PC-3 (cell line): Measurements from ENCODE around the gene NCOA7. TPM values are rescaled to one million over a fixed set of nuclear protein-coding genes. Genes with fewer than 3 reads are reported as not detected.

ENCODE experiments used
- ATAC-seq: fragments of 200-7000 bp; cut with Tn5 transposase; 2 replicates; pipeline ENCODE4 v1.9.1; 2020; ENCODE audit warnings: mild to moderate bottlenecking, moderate library complexity
- BruUV-seq: library from RNA; stranded (reverse); fragments of 400-500 nt; replicated peaks from 2 replicates; lab custom pipeline; 2021; lab: Mats Ljungman, UMichigan
- CTCF ChIA-PET: fragments of 300-600 bp; sonication (Branson Sonifier 250); formaldehyde crosslinking; loops from one replicate; lab custom pipeline; 2022; ENCODE audit warnings: antibody characterized with exemption; lab: Charles Lee
- POLR2A ChIA-PET: fragments of 300-600 bp; sonication (Branson Sonifier 250); formaldehyde crosslinking; loops from one replicate; lab custom pipeline; 2022; ENCODE audit warnings: antibody characterized with exemption; ENCODE audit not compliant: unreplicated experiment; lab: Charles Lee
- DNase-seq: peaks from one replicate; pipeline ENCODE4 v3.0.0-alpha.2; 2015
- H2AFZ ChIP-seq: fragments of 300-600 bp; sonication (generic); 2 replicates; pipeline ENCODE4 v1.6.0; 2016; ENCODE audit warnings: antibody characterized with exemption, low read length
- H3F3A ChIP-seq: fragments of 300-600 bp; sonication (generic); one replicate; pipeline ENCODE4 v1.6.0; 2017; ENCODE audit warnings: antibody characterized with exemption, low read length, control low read depth, mild to moderate bottlenecking; ENCODE audit not compliant: unreplicated experiment
- H3K27ac ChIP-seq: fragments of 300-600 bp; sonication (generic); 2 replicates; pipeline ENCODE4 v1.5.1; 2016; ENCODE audit warnings: mild to moderate bottlenecking, low read length
- H3K27me3 ChIP-seq: fragments of 300-600 bp; sonication (generic); 2 replicates; pipeline ENCODE4 v1.6.1; 2016; ENCODE audit warnings: low read length, mixed read lengths
- H3K36me3 ChIP-seq: fragments of 300-600 bp; sonication (generic); 2 replicates; pipeline ENCODE4 v1.6.1; 2016; ENCODE audit warnings: low read depth, mixed run types, low read length, mixed read lengths
- H3K4me1 ChIP-seq: fragments of 300-600 bp; sonication (generic); 2 replicates; pipeline ENCODE4 v1.5.1; 2016; ENCODE audit warnings: low read length; ENCODE audit not compliant: insufficient read depth
- H3K4me2 ChIP-seq: fragments of 300-600 bp; sonication (generic); 2 replicates; pipeline ENCODE4 v1.6.0; 2016; ENCODE audit warnings: low read length
- H3K4me3 ChIP-seq: fragments of 300-600 bp; sonication (generic); 2 replicates; pipeline ENCODE4 v1.5.1; 2016; ENCODE audit warnings: mild to moderate bottlenecking, low read length, mixed read lengths
- H3K79me2 ChIP-seq: fragments of 300-600 bp; sonication (generic); 2 replicates; pipeline ENCODE4 v1.6.1; 2017; ENCODE audit warnings: low read length, mixed read lengths
- H3K9ac ChIP-seq: fragments of 300-600 bp; sonication (generic); 2 replicates; pipeline ENCODE4 v1.6.0; 2016; ENCODE audit warnings: mild to moderate bottlenecking, low read length
- H3K9me2 ChIP-seq: fragments of 300-600 bp; sonication (generic); replicated peaks from 2 replicates; pipeline ENCODE4 v1.6.1; 2016; ENCODE audit warnings: mixed run types, low read length, mixed read lengths
- H3K9me3 ChIP-seq: fragments of 300-600 bp; sonication (generic); 2 replicates; pipeline ENCODE4 v1.6.1; 2016; ENCODE audit warnings: low read length, mixed read lengths
- H4K20me1 ChIP-seq: fragments of 300-600 bp; sonication (generic); 2 replicates; pipeline ENCODE4 v1.6.1; 2016; ENCODE audit warnings: low read length, mixed read lengths
- EZH2 ChIP-seq: fragments of 300-600 bp; sonication (generic); IDR thresholded peaks from one replicate; pipeline ENCODE4 v1.6.1; 2017; ENCODE audit warnings: antibody characterized with exemption, mild to moderate bottlenecking, low read length; ENCODE audit not compliant: unreplicated experiment
- EZH2phosphoT487 ChIP-seq: fragments of 300-600 bp; sonication (generic); IDR thresholded peaks from 2 replicates; pipeline ENCODE4 v1.6.1; 2018; ENCODE audit warnings: mild to moderate bottlenecking, antibody characterized with exemption, low read length, borderline replicate concordance
- intact Hi-C: fragments of 100-400 bp; cut with micrococcal nuclease; formaldehyde crosslinking; loops from 2 replicates; pipeline ENCODE4 v1.9.0; 2023
- total RNA-seq: library from RNA; depleted of rRNA; stranded (reverse); fragments of >200 nt; gene quantifications from 2 replicates; pipeline ENCODE4 v1.2.3, GENCODE V29; 2014
- TF ChIP-seq, protein P1 (sequence below): fragments of 300-600 bp; sonication (generic); conservative IDR thresholded peaks from 2 replicates; pipeline ENCODE4 v1.5.1; 2017; ENCODE audit warnings: antibody characterized with exemption, low read depth, mild to moderate bottlenecking, low read length

NCOA7 gene
- total RNA-seq, 1 experiment from 2014 or later: 13.4 TPM

DNA sequence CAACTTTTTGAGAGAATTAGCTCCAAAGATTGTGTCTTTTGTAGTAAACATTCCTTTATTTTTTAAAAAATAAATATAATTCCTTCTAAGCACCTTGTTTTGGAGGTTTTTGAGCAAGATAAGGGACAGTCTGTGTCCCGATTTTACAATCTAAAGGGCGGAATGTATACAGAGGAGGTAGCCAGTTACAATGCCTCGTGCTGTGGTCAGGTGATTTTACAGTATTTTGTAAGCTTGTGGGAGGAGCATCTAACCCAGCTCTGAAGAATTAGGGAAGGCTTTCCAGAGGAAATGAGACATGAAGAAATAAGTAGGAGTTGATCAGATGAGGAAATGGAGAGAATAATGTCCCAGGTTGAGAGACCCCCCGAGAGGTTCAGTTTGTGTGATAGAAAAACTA, 167.1 kb downstream of the NCOA7 start:
- H3K9me2 ChIP-seq: no peaks in the 10 kb centered on the region
- no peaks in the 10 kb centered on the region for H3K9me3 ChIP-seq
- TSS peak; percentile 42 for BruUV-seq
- peaks cover 19% of the 10 kb centered on the region for H3K79me2 ChIP-seq
- H3K9ac ChIP-seq: peak overlapping the region; percentile 93
- ATAC-seq: peak; percentile 54
- H2AFZ ChIP-seq: peak overlapping the region; percentile 99
- H3K4me2 ChIP-seq: peak overlapping the region; percentile 84
- CTCF ChIA-PET: no interaction called here
- H3K27ac ChIP-seq: no peak overlapping the region
- no peaks in the 10 kb centered on the region for H3K27me3 ChIP-seq
- intact Hi-C loops: loop anchor here (1.0 to 5.0 kb wide), 2 partner anchors 16 to 86 kb away; no protein-coding TSS in a partner anchor
- no peaks in the 10 kb centered on the region for H3K36me3 ChIP-seq
- H3K4me3 ChIP-seq: peak overlapping the region; percentile 98
- H3K4me1 ChIP-seq: peaks cover 10% of the 10 kb centered on the region; the same call in 1 of the 2 replicates
- POLR2A ChIA-PET: interaction anchor here (0.6 kb wide), 1 partner anchor 1138 kb away, joined by 4 read pairs; no protein-coding TSS in a partner anchor
- H4K20me1 ChIP-seq: no peaks in the 10 kb centered on the region
- TF ChIP-seq, protein P1, sequence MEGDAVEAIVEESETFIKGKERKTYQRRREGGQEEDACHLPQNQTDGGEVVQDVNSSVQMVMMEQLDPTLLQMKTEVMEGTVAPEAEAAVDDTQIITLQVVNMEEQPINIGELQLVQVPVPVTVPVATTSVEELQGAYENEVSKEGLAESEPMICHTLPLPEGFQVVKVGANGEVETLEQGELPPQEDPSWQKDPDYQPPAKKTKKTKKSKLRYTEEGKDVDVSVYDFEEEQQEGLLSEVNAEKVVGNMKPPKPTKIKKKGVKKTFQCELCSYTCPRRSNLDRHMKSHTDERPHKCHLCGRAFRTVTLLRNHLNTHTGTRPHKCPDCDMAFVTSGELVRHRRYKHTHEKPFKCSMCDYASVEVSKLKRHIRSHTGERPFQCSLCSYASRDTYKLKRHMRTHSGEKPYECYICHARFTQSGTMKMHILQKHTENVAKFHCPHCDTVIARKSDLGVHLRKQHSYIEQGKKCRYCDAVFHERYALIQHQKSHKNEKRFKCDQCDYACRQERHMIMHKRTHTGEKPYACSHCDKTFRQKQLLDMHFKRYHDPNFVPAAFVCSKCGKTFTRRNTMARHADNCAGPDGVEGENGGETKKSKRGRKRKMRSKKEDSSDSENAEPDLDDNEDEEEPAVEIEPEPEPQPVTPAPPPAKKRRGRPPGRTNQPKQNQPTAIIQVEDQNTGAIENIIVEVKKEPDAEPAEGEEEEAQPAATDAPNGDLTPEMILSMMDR: no peak
- TF ChIP-seq EZH2phosphoT487 (no peak), EZH2 (no peak)
- H3F3A ChIP-seq: no peaks in the 10 kb centered on the region
- DNase-seq: peak; percentile 58

DNA sequence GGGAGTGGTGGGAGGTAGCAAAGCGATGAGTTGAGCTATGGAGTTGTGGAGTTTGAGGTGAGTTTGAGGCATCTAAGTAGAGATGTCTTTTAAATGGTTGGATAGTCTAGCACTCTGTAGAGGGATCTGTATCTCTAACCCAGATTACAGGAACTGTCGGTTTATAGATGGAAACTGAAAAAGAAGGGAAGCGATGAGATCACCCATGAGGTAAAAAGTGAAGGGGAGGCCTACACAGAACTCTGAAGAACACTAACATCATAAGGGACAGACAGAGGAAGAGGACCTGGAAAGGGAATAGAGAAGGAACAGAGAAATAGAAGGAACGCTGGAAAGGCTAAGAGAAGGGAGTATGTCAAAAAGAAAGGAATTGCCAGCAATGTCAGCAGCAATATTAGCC, 168.3 kb downstream of the NCOA7 start:
- intact Hi-C loops: loop anchor here (5.0 kb wide), 1 partner anchor 87 kb away; no protein-coding TSS in a partner anchor
- Histone ChIP-seq H3F3A (no peaks in the 10 kb centered on the region), H3K79me2 (peaks cover 19% of the 10 kb centered on the region), H3K4me1 (peaks cover 10% of the 10 kb centered on the region; the same call in 1 of the 2 replicates), H3K9ac (no peak overlapping the region), H3K4me2 (no peak overlapping the region), H4K20me1 (no peaks in the 10 kb centered on the region), H3K27me3 (no peaks in the 10 kb centered on the region), H3K36me3 (no peaks in the 10 kb centered on the region), H2AFZ (no peak overlapping the region), H3K27ac (no peak overlapping the region), H3K9me2 (no peaks in the 10 kb centered on the region), H3K4me3 (no peak overlapping the region), H3K9me3 (no peaks in the 10 kb centered on the region)
- ATAC-seq (no peak), DNase-seq (no peak)
- TF ChIP-seq EZH2phosphoT487 (no peak), EZH2 (no peak)
- TF ChIP-seq, protein P1: no peak
- ChIA-PET POLR2A (no interaction called here), CTCF (interaction anchor here (0.8 kb wide), 1 partner anchor 206 kb away, joined by 3 read pairs; no protein-coding TSS in a partner anchor)
- BruUV-seq: no TSS peak

DNA sequence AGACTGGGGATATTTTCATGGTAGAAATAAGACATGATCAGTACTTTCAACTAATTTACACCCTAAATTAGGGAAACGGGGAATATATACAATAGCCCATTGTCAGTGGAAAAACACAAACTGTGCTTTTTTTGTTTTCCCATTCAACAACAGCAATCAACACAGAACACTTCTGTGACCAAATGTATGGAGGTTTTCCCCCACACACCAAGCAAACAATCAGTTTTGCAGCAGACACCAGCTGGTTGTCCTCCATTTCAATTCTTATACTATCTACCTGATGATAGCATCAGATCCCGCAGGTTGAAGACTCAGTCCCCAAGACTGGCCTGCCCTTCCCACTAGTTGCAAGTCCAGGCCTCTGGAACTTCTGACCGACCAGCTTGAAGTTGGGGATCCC, 170.4 kb downstream of the NCOA7 start:
- POLR2A ChIA-PET: no interaction called here
- Histone ChIP-seq H3F3A (no peaks in the 10 kb centered on the region), H3K4me3 (no peak overlapping the region), H3K27me3 (no peaks in the 10 kb centered on the region), H3K9ac (no peak overlapping the region), H3K36me3 (no peaks in the 10 kb centered on the region), H2AFZ (no peak overlapping the region), H3K9me3 (no peaks in the 10 kb centered on the region), H4K20me1 (no peaks in the 10 kb centered on the region), H3K4me1 (peaks cover 7% of the 10 kb centered on the region; the same call in 1 of the 2 replicates), H3K27ac (no peak overlapping the region), H3K9me2 (no peaks in the 10 kb centered on the region), H3K4me2 (no peak overlapping the region), H3K79me2 (peaks cover 19% of the 10 kb centered on the region)
- DNase-seq (no peak), ATAC-seq (no peak)
- intact Hi-C loops: no loop called here
- CTCF ChIA-PET: no interaction called here
- TF ChIP-seq, protein P1: no peak
- no peak for TF ChIP-seq EZH2phosphoT487
- TF ChIP-seq EZH2: no peak
- no TSS peak for BruUV-seq
